Mesothelial cell of epicardium (in vitro differentiated cells): Measurements from ENCODE around the gene FABP6. TPM values are rescaled to one million over a fixed set of nuclear protein-coding genes. Genes with fewer than 3 reads are reported as not detected.

Experiments used
- DNase-seq, 2 experiments: peaks; one replicate each; pipeline ENCODE4 v3.0.0; 2021; ENCODE audit warnings: low spot score in 2 of 2; ENCODE audit not compliant: unreplicated experiment in 2 of 2
- H3K27ac Mint-ChIP-seq: 2 replicates; pipeline ENCODE4 v1.8.0; 2021; ENCODE audit warnings: mixed read lengths
- H3K27me3 Mint-ChIP-seq: 2 replicates; pipeline ENCODE4 v1.8.0; 2021; ENCODE audit warnings: low read depth, mixed read lengths
- H3K36me3 Mint-ChIP-seq: 2 replicates; pipeline ENCODE4 v1.8.0; 2021; ENCODE audit warnings: mixed read lengths
- H3K4me1 Mint-ChIP-seq: 2 replicates; pipeline ENCODE4 v1.8.0; 2021; ENCODE audit warnings: mixed read lengths
- H3K4me3 Mint-ChIP-seq: 2 replicates; pipeline ENCODE4 v1.8.0; 2021; ENCODE audit warnings: mild to moderate bottlenecking, moderate library complexity, mixed read lengths
- H3K9me3 Mint-ChIP-seq: 2 replicates; pipeline ENCODE4 v1.8.0; 2021; ENCODE audit warnings: mixed read lengths
- total RNA-seq: library from RNA; stranded (reverse); gene quantifications from 3 replicates; pipeline ENCODE4 v1.2.1, GENCODE V29; 2021
- TF ChIP-seq, protein P1 (sequence below): fragments of 200-600 bp; sonication (generic); IDR thresholded peaks from one replicate; pipeline ENCODE4 v1.5.0; 2021; ENCODE audit warnings: antibody characterized with exemption; ENCODE audit not compliant: unreplicated experiment

Gene FABP6
- total RNA-seq, 1 donor from 2014 or later, result not detected

DNA sequence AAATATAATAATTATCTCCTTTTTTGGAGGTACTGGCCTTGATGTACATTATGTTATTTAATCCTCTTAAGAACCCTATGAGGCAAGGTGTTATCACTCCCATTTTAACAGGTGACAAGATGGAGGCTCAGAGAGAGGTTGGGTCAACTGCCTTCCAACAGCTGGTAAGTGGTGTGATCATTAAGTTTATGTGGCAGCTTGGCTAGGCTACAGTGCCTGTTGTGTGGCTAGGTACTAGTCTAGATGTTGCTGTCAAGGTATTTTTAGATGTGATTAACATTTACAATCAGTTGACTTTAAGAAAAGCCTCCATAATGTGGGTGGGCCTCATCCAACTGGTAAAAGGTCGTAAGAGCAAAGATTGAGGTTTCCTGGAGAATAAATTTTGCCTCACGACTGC, 21.5 kb downstream of the FABP6 start:
- H3K4me3 Mint-ChIP-seq, result no peak overlapping the region
- peaks cover 7% of the 10 kb centered on the region for H3K36me3 Mint-ChIP-seq
- H3K27me3 Mint-ChIP-seq, result no peaks in the 10 kb centered on the region
- DNase-seq, result no peak
- H3K4me1 Mint-ChIP-seq, result no peaks in the 10 kb centered on the region
- TF ChIP-seq, protein P1, sequence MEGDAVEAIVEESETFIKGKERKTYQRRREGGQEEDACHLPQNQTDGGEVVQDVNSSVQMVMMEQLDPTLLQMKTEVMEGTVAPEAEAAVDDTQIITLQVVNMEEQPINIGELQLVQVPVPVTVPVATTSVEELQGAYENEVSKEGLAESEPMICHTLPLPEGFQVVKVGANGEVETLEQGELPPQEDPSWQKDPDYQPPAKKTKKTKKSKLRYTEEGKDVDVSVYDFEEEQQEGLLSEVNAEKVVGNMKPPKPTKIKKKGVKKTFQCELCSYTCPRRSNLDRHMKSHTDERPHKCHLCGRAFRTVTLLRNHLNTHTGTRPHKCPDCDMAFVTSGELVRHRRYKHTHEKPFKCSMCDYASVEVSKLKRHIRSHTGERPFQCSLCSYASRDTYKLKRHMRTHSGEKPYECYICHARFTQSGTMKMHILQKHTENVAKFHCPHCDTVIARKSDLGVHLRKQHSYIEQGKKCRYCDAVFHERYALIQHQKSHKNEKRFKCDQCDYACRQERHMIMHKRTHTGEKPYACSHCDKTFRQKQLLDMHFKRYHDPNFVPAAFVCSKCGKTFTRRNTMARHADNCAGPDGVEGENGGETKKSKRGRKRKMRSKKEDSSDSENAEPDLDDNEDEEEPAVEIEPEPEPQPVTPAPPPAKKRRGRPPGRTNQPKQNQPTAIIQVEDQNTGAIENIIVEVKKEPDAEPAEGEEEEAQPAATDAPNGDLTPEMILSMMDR, result no peak
- H3K9me3 Mint-ChIP-seq, result no peaks in the 10 kb centered on the region
- no peak overlapping the region for H3K27ac Mint-ChIP-seq

DNA sequence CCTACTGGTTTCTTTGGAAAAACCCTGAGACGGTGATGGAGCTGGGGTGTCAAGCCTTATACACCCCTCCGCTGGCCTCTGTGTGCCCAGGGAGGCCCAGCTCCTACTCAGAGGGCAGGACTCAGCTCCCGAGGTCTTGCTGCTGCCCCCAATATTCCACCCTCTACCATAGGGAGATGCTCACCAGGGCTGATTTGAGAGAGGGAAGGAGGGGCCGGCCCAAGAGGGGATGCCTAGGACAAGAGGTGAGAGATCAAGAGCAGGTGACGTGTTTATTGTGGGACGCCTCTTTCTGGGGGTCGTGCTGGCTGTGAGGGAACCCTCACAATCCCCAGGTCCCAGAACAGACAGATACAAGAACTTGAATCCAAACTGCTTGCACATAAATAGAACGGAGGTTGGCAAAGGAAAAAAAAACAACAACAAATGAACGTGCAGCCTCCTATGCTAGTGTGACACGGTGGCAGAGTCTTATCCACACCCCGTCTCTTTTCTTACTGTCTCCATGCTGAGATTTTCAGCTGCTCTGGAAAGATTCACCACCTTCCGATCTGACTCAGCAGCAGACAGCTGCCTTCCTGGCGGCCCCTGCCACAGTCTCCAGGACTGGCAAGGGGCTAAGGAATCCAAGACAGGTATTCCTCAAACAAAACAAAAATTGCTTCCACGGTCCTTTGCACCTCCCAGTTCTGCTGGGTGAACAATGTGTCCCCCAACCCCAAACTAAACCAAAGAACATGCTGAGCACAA, 22.3 kb downstream of the FABP6 start:
- Mint-ChIP-seq H3K4me1 (no peaks in the 10 kb centered on the region), H3K27me3 (no peaks in the 10 kb centered on the region), H3K36me3 (peaks cover 7% of the 10 kb centered on the region), H3K27ac (no peak overlapping the region), H3K4me3 (no peak overlapping the region), H3K9me3 (no peaks in the 10 kb centered on the region)
- TF ChIP-seq, protein P1, result no peak
- DNase-seq, result no peak

- Mint-ChIP-seq H3K36me3 (peaks cover 7% of the 10 kb centered on the region), H3K4me3 (no peak overlapping the region), H3K9me3 (no peaks in the 10 kb centered on the region), H3K27me3 (no peaks in the 10 kb centered on the region), H3K4me1 (no peaks in the 10 kb centered on the region), H3K27ac (no peak overlapping the region)
- TF ChIP-seq, protein P1, result no peak
- DNase-seq, result no peak
These were observed 23.6 kb downstream of the FABP6 start for GRCh38 chr5:160252916-160253315.

DNA sequence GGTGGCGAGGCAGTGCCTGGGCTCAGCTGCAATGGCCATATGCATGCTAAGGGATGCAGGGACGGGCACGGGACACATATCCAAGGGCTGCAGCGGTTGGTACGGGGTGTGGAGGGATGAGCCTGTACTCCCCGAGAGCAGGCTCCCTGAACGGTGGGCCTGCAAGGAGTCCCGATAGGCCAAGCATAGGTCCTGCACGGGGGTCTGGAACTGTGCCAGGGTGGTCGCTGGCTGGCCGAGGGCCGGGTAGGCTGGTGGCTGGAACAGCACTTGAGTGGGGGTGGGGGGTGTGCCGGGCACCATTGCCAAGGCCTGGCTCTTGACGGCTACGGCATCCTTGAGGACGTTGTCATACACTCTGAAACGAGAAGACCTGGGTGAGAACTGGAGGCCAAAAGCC, 24.1 kb downstream of the FABP6 start:
- Mint-ChIP-seq H3K4me1 (no peaks in the 10 kb centered on the region), H3K4me3 (no peak overlapping the region), H3K27me3 (no peaks in the 10 kb centered on the region), H3K27ac (no peak overlapping the region), H3K9me3 (peaks cover 3% of the 10 kb centered on the region), H3K36me3 (peaks cover 11% of the 10 kb centered on the region)
- no peak for DNase-seq
- TF ChIP-seq, protein P1, result no peak

DNA sequence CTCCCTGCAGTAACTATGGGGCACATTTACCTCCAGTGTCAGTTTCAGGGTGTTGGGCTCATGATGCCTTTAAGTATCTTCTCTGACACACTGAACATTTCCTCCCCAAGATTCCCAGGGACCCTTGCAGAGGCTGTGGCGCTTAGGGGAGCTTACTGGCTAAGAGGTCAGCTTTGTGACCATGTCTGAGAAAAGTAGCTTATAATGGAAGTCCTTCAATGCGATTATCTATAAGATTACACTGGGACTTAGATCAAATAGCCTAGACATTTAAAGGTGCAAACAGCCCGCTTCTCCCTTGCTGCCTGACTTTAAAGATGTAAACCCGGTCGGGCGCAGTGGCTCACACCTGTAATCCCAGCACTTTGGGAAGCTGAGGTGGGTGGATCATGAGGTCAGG, 25.4 kb downstream of the FABP6 start:
- TF ChIP-seq, protein P1, result no peak
- DNase-seq, result no peak
- H3K4me3 Mint-ChIP-seq, result no peak overlapping the region
- no peaks in the 10 kb centered on the region for H3K27me3 Mint-ChIP-seq
- H3K4me1 Mint-ChIP-seq, result no peaks in the 10 kb centered on the region
- peaks cover 18% of the 10 kb centered on the region for H3K36me3 Mint-ChIP-seq
- no peak overlapping the region for H3K27ac Mint-ChIP-seq
- H3K9me3 Mint-ChIP-seq, result peaks cover 3% of the 10 kb centered on the region
